ENCODE data around the gene NETO2. TPM values are rescaled to one million over a fixed set of nuclear protein-coding genes. Genes with fewer than 3 reads are reported as not detected.
"Not testable (repeated sequence)": the region's sequence is repeated elsewhere in the genome, so short reads cannot be mapped to it uniquely, and the experiment has no call there.

Gene NETO2
- total RNA-seq, 2 experiments from 2014 or later: 0.15 TPM; not detected in 1

DNA sequence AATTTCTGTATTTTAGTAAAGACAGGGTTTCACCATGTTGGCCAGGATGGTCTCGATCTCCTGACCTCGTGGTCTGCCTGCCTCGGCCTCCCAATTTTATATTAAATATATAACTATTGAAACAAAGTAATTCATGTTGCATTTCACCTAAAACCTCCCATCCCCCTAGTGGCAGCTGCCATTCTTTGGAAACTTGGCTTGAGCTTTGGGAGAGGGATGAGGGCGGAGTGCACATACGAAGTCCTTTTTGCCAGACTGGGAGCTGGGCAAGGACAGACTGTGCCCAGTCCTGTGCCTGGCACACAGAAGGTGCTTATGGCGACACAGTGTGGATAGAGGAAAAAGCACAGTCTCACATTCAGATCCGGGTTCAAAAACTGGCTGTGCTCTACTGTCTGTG is 83.8 kb downstream of the NETO2 start:
- no peak for DNase-seq (ENCODE audit: low spot score)
- Histone ChIP-seq H3K4me2 (ENCODE audit: low read length) (no peak overlapping the region), H3K36me3 (ENCODE audit: insufficient read depth, low read length) (no peaks in the 10 kb centered on the region), H3K79me2 (ENCODE audit: insufficient read depth, low read depth, low read length) (no peaks in the 10 kb centered on the region), H3K27ac (ENCODE audit: low read depth, low read length, poor library complexity, severe bottlenecking) (no peak overlapping the region), H3K9me3 (ENCODE audit: low read length) (no peaks in the 10 kb centered on the region), H3K4me1 (ENCODE audit: insufficient read depth, low read length, poor library complexity, severe bottlenecking) (no peaks in the 10 kb centered on the region), H2AFZ (ENCODE audit: low read length) (no peak overlapping the region), H3K9me2 (ENCODE audit: insufficient read depth, low read length) (no peaks in the 10 kb centered on the region), H3K4me3 (ENCODE audit: low read depth, low read length, poor library complexity, severe bottlenecking) (no peak overlapping the region), H4K20me1 (ENCODE audit: insufficient read depth, low read length) (no peaks in the 10 kb centered on the region)
- ChIA-PET CTCF (ENCODE audit: unreplicated experiment) (no interaction called here), POLR2A (interaction anchor here (1.1 kb wide), 1 partner anchor 13 kb away, joined by 3 read pairs; no protein-coding TSS in a partner anchor)
- TF ChIP-seq EZH2phosphoT487 (IDR thresholded peaks at IDR 0.05; ENCODE audit: borderline replicate concordance, low read depth, low read length): no peak
- TF ChIP-seq, protein P1, sequence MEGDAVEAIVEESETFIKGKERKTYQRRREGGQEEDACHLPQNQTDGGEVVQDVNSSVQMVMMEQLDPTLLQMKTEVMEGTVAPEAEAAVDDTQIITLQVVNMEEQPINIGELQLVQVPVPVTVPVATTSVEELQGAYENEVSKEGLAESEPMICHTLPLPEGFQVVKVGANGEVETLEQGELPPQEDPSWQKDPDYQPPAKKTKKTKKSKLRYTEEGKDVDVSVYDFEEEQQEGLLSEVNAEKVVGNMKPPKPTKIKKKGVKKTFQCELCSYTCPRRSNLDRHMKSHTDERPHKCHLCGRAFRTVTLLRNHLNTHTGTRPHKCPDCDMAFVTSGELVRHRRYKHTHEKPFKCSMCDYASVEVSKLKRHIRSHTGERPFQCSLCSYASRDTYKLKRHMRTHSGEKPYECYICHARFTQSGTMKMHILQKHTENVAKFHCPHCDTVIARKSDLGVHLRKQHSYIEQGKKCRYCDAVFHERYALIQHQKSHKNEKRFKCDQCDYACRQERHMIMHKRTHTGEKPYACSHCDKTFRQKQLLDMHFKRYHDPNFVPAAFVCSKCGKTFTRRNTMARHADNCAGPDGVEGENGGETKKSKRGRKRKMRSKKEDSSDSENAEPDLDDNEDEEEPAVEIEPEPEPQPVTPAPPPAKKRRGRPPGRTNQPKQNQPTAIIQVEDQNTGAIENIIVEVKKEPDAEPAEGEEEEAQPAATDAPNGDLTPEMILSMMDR (conservative IDR thresholded peaks at IDR 0.05; ENCODE audit: low read length): peak; percentile 27; the same call in 1 of the 2 replicates
- no TSS peak for BruUV-seq (replicated peaks)
- intact Hi-C loops (cut with micrococcal nuclease; ENCODE audit: unreplicated experiment): no loop called here

DNA sequence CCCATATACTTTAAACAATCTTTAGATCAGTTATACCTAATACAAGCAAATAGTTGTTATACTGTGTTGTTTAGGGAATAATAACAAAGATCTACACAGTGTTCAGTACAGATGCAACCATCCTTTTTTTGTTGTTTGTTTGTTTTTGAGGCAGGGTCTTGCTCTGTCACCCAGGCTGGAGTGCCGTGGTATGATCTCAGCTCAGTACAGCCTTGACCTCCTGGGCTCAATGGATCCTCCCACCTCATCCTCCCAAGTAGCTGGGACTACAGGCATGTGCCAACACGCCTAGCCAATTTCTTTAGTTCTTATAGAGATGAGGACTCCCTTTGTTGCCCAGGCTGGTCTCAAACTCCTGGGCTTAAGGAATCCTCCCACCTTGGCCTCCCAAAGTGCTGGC is 84.6 kb downstream of the NETO2 start:
- POLR2A ChIA-PET: interaction anchor here (0.7 kb wide), 1 partner anchor 1837 kb away, joined by 3 read pairs; no protein-coding TSS in a partner anchor
- H4K20me1 ChIP-seq (ENCODE audit: insufficient read depth, low read length); CTCF ChIA-PET (ENCODE audit: unreplicated experiment): not testable (repeated sequence)

DNA sequence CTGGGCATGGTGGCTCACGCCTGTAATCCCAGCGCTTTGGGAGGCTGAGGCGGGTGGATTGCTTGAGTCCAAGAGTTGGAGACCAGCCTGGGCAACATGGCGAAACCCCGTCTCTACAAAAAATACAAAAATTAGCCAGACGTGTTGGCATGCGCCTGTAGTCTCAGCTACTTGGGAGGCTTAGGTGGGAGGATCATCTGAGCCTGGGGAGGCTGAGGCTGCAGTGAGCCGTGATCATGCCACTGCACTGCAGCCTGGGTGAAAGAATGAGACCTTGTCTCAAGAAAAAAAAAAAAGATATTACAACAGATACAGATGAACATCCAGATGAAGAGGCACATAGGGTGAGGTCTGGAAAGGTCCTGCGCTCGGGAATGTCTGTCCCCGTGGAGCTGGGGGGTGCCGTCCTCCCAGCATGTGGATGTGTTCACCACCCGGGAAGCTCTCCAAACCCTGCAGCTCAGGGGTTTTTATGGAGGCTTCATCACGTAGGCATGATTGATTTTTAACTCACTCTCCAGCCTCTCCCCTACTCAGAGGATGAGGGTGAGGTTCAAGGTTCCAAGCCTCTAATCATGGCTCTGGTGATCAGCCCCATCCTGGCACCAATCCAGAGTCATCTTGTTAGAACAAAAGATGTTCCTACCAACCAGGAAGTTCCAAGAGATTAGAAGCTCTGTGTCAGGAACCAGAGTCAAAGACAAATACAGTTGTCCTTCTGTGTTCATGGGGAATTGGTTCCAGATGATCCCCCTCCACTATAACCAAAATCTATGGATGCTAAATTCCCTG is 85.3 kb downstream of the NETO2 start:
- Histone ChIP-seq H3K36me3 (ENCODE audit: insufficient read depth, low read length) (no peaks in the 10 kb centered on the region), H4K20me1 (ENCODE audit: insufficient read depth, low read length) (no peaks in the 10 kb centered on the region), H3K4me2 (ENCODE audit: low read length) (no peak overlapping the region), H3K27ac (ENCODE audit: low read depth, low read length, poor library complexity, severe bottlenecking) (no peak overlapping the region), H3K4me3 (ENCODE audit: low read depth, low read length, poor library complexity, severe bottlenecking) (no peak overlapping the region), H3K9me2 (ENCODE audit: insufficient read depth, low read length) (no peaks in the 10 kb centered on the region), H2AFZ (ENCODE audit: low read length) (no peak overlapping the region), H3K9me3 (ENCODE audit: low read length) (no peaks in the 10 kb centered on the region), H3K4me1 (ENCODE audit: insufficient read depth, low read length, poor library complexity, severe bottlenecking) (no peaks in the 10 kb centered on the region), H3K79me2 (ENCODE audit: insufficient read depth, low read depth, low read length) (no peaks in the 10 kb centered on the region)
- intact Hi-C loops (cut with micrococcal nuclease; ENCODE audit: unreplicated experiment): no loop called here
- CTCF ChIA-PET (ENCODE audit: unreplicated experiment): interaction anchor here (1.0 kb wide), 1 partner anchor 21 kb away, joined by 4 read pairs; no protein-coding TSS in a partner anchor
- no TSS peak for BruUV-seq (replicated peaks)
- DNase-seq (ENCODE audit: low spot score): no peak
- POLR2A ChIA-PET: interaction anchor here (0.6 to 0.7 kb wide), 4 partner anchors 55 to 1838 kb away, joined by 3 to 8 read pairs (median 4); no protein-coding TSS in a partner anchor
- TF ChIP-seq, protein P1 (conservative IDR thresholded peaks at IDR 0.05; ENCODE audit: low read length): no peak
- no peak for TF ChIP-seq EZH2phosphoT487 (IDR thresholded peaks at IDR 0.05; ENCODE audit: borderline replicate concordance, low read depth, low read length)

More for the DNA sequence above, 84.6 kb downstream of the NETO2 start:
- H3K9me2 ChIP-seq (ENCODE audit: insufficient read depth, low read length); intact Hi-C loops (cut with micrococcal nuclease; ENCODE audit: unreplicated experiment); DNase-seq (ENCODE audit: low spot score); H3K4me2 ChIP-seq (ENCODE audit: low read length); H3K27ac ChIP-seq (ENCODE audit: low read depth, low read length, poor library complexity, severe bottlenecking); H3K4me1 ChIP-seq (ENCODE audit: insufficient read depth, low read length, poor library complexity, severe bottlenecking); BruUV-seq (replicated peaks); H3K4me3 ChIP-seq (ENCODE audit: low read depth, low read length, poor library complexity, severe bottlenecking); H3K79me2 ChIP-seq (ENCODE audit: insufficient read depth, low read depth, low read length); H2AFZ ChIP-seq (ENCODE audit: low read length); H3K36me3 ChIP-seq (ENCODE audit: insufficient read depth, low read length); H3K9me3 ChIP-seq (ENCODE audit: low read length): not testable (repeated sequence)

Data from OCI-LY7 (cell line).